HCT116 (cell line): ENCODE measurements around the gene LDHAL6B. TPM values are rescaled to one million over a fixed set of nuclear protein-coding genes. Genes with fewer than 3 reads are reported as not detected.

Source experiments
- ATAC-seq: fragments of 200-7000 bp; cut with Tn5 transposase; 2 replicates; pipeline ENCODE4 v1.9.1; 2020; ENCODE audit warnings: mild to moderate bottlenecking, moderate library complexity
- BruUV-seq: library from RNA; stranded (reverse); fragments of 400-500 nt; replicated peaks from 2 replicates; lab custom pipeline; 2021; lab: Mats Ljungman, UMichigan
- CTCF ChIA-PET: fragments of 300-600 bp; sonication (Branson Sonifier 250); formaldehyde crosslinking; loops from one replicate; lab custom pipeline; 2021; ENCODE audit warnings: antibody characterized with exemption; lab: Charles Lee
- POLR2A ChIA-PET: fragments of 300-600, 350-600 bp; sonication (Branson Sonifier 250); formaldehyde crosslinking; loops from one replicate; lab custom pipeline; 2021; ENCODE audit warnings: antibody characterized with exemption; lab: Charles Lee
- RAD21 ChIA-PET, 2 experiments: fragments of 300-600 bp; sonication (Branson Sonifier 250); formaldehyde crosslinking; loops; one replicate each; lab custom pipeline; 2023; ENCODE audit warnings: low total read pairs in 2 of 2; ENCODE audit not compliant: uncharacterized antibody in 2 of 2, unreplicated experiment in 2 of 2, low non-redundant PET in 1 of 2; lab: Charles Lee
- DNase-seq: peaks from one replicate; pipeline ENCODE4 v3.0.0-alpha.2; 2010; ENCODE audit warnings: low read depth, low spot score
- H2AFZ ChIP-seq: fragments of 200-600 bp; shearing (Covaris generic), sonication (generic); 2 replicates; pipeline ENCODE4 v1.6.1; 2017; ENCODE audit warnings: low read depth, mixed run types, mixed read lengths, antibody characterized with exemption, low read length; ENCODE audit not compliant: poor library complexity, severe bottlenecking
- H3K27ac ChIP-seq: 2 replicates; pipeline ENCODE4 v1.5.1; 2012; ENCODE audit warnings: low read depth, low read length
- H3K27me3 ChIP-seq: fragments of 200-600 bp; sonication (generic); 2 replicates; pipeline ENCODE4 v1.6.1; 2016; ENCODE audit warnings: mixed run types, low read length, mixed read lengths; ENCODE audit not compliant: insufficient read depth
- H3K36me3 ChIP-seq, 2 experiments: fragments of 200-500 bp in 1 of 2; fragments of 200-600 bp in 1 of 2; sonication (Bioruptor generic) in 1 of 2; sonication (generic) in 1 of 2; 2 replicates each; pipeline versions ENCODE4 v1.5.1 to v1.6.1; 2014 to 2016; ENCODE audit warnings: low read length in 2 of 2, inconsistent platforms in 1 of 2, mixed read lengths in 1 of 2, mixed run types in 1 of 2; ENCODE audit not compliant: insufficient read depth in 2 of 2, control insufficient read depth in 1 of 2
- H3K4me1 ChIP-seq, 2 experiments: fragments of 200-600 bp in 1 of 2; sonication (generic) in 1 of 2; 2 replicates each; pipeline versions ENCODE4 v1.5.1 to v1.6.1; 2012 to 2017; ENCODE audit warnings: low read length in 2 of 2, inconsistent platforms in 1 of 2, mild to moderate bottlenecking in 1 of 2, mixed read lengths in 1 of 2, mixed run types in 1 of 2, moderate library complexity in 1 of 2; ENCODE audit not compliant: insufficient read depth in 2 of 2, control insufficient read depth in 1 of 2
- H3K4me2 ChIP-seq: fragments of 200-600 bp; sonication (generic); 2 replicates; pipeline ENCODE4 v1.6.1; 2017; ENCODE audit warnings: mixed run types, low read length, mixed read lengths
- H3K4me3 ChIP-seq, 2 experiments: fragments of 200-600 bp in 1 of 2; sonication (generic) in 1 of 2; replicated peaks in 1 of 2; 2 replicates each; pipeline ENCODE4 v1.5.1; 2011 to 2016; ENCODE audit warnings: low read length in 2 of 2, control low read depth in 1 of 2, low read depth in 1 of 2, mild to moderate bottlenecking in 1 of 2, mixed read lengths in 1 of 2, mixed run types in 1 of 2
- H3K79me2 ChIP-seq: fragments of 200-600 bp; sonication (generic); 2 replicates; pipeline ENCODE4 v1.6.1; 2017; ENCODE audit warnings: mild to moderate bottlenecking, mixed run types, low read length, moderate library complexity, mixed read lengths; ENCODE audit not compliant: insufficient read depth
- H3K9ac ChIP-seq: fragments of 200-600 bp; sonication (generic); 2 replicates; pipeline ENCODE4 v1.6.1; 2016; ENCODE audit warnings: low read length, mixed read lengths
- H3K9me2 ChIP-seq: fragments of 200-600 bp; sonication (generic), shearing (Covaris generic); 2 replicates; pipeline ENCODE4 v1.6.1; 2017; ENCODE audit warnings: mixed run types, mild to moderate bottlenecking, moderate library complexity; ENCODE audit not compliant: insufficient read depth
- H3K9me3 ChIP-seq, 2 experiments: fragments of 200-500 bp in 1 of 2; fragments of 200-600 bp in 1 of 2; sonication (Bioruptor generic) in 1 of 2; sonication (generic) in 1 of 2; 2 replicates each; pipeline ENCODE4 v1.6.1; 2014 to 2017; ENCODE audit warnings: low read length in 2 of 2, mixed read lengths in 2 of 2, inconsistent platforms in 1 of 2, low read depth in 1 of 2, mild to moderate bottlenecking in 1 of 2, mixed run types in 1 of 2, moderate library complexity in 1 of 2; ENCODE audit not compliant: control insufficient read depth in 1 of 2, insufficient read depth in 1 of 2
- H4K20me1 ChIP-seq: fragments of 200-600 bp; sonication (generic), shearing (Covaris generic); 2 replicates; pipeline ENCODE4 v1.6.1; 2017; ENCODE audit warnings: mixed run types, mild to moderate bottlenecking, moderate library complexity; ENCODE audit not compliant: insufficient read depth
- CBX3 ChIP-seq: IDR thresholded peaks from 2 replicates; pipeline ENCODE4 v1.6.1; 2012; ENCODE audit warnings: low read depth
- CEBPB ChIP-seq: IDR thresholded peaks from 2 replicates; pipeline ENCODE4 v1.6.1; 2012; ENCODE audit warnings: low read depth
- EZH2 ChIP-seq: fragments of 200-600 bp; sonication (generic); IDR thresholded peaks from 2 replicates; pipeline ENCODE4 v1.6.1; 2017; ENCODE audit warnings: antibody characterized with exemption, mixed run types
- FOSL1 ChIP-seq: IDR thresholded peaks from 2 replicates; pipeline ENCODE4 v1.6.1; 2012; ENCODE audit warnings: low read depth
- JUND ChIP-seq: IDR thresholded peaks from 2 replicates; pipeline ENCODE4 v1.6.1; 2012
- POLR2A ChIP-seq: IDR thresholded peaks from 2 replicates; pipeline ENCODE4 v1.7.0; 2011; ENCODE audit warnings: borderline replicate concordance; ENCODE audit not compliant: insufficient read depth, insufficient read length; ENCODE audit errors: extremely low read depth
- RAD21 ChIP-seq: IDR thresholded peaks from 2 replicates; pipeline ENCODE4 v1.6.1; 2012; ENCODE audit warnings: low read depth, mild to moderate bottlenecking
- SIN3A ChIP-seq: IDR thresholded peaks from 2 replicates; pipeline ENCODE4 v1.6.1; 2012; ENCODE audit warnings: low read depth
- SP1 ChIP-seq: IDR thresholded peaks from 2 replicates; pipeline ENCODE4 v1.6.1; 2012; ENCODE audit warnings: low read depth
- SRF ChIP-seq: IDR thresholded peaks from 2 replicates; pipeline ENCODE4 v1.6.1; 2012; ENCODE audit warnings: low read depth
- TCF7L2 ChIP-seq: IDR thresholded peaks from 2 replicates; pipeline ENCODE4 v1.7.0; 2011; ENCODE audit warnings: borderline replicate concordance, inconsistent platforms; ENCODE audit not compliant: insufficient read depth, insufficient read length; ENCODE audit errors: extremely low read depth
- YY1 ChIP-seq: IDR thresholded peaks from 2 replicates; pipeline ENCODE4 v1.6.1; 2011; ENCODE audit warnings: low read length, low read depth, moderate library complexity, mild to moderate bottlenecking; ENCODE audit not compliant: insufficient replicate concordance; ENCODE audit errors: extremely low read depth
- intact Hi-C: fragments of 100-400 bp; cut with micrococcal nuclease; formaldehyde crosslinking; loops from 2 replicates; pipeline ENCODE4 v1.10.0; 2022
- total RNA-seq: library from RNA; stranded (reverse); gene quantifications from one replicate; pipeline ENCODE4 v1.2.1, GENCODE V29; 2021; ENCODE audit not compliant: unreplicated experiment
- TF ChIP-seq, protein P1 (sequence below): IDR thresholded peaks from 2 replicates; pipeline ENCODE4 v1.6.1; 2012
- TF ChIP-seq, protein P2 (sequence below), 3 experiments: fragments of 200-600 bp in 1 of 3; sonication (generic) in 1 of 3; IDR thresholded peaks in 2 of 3; conservative IDR thresholded peaks in 1 of 3; 2 replicates each; pipeline ENCODE4 v1.5.1; 2012 to 2017; ENCODE audit warnings: low read depth in 2 of 3, low read length in 2 of 3, antibody characterized with exemption in 1 of 3, borderline replicate concordance in 1 of 3, control low read depth in 1 of 3, mild to moderate bottlenecking in 1 of 3, mixed read lengths in 1 of 3, mixed run types in 1 of 3, moderate library complexity in 1 of 3; ENCODE audit not compliant: insufficient read depth in 1 of 3
- TF ChIP-seq, protein P3 (sequence below): IDR thresholded peaks from 2 replicates; pipeline ENCODE4 v1.6.1; 2011; ENCODE audit warnings: mild to moderate bottlenecking, low read length, moderate library complexity; ENCODE audit not compliant: insufficient replicate concordance; ENCODE audit errors: extremely low read depth

LDHAL6B gene
- total RNA-seq, 1 experiment from 2014 or later = not detected

DNA sequence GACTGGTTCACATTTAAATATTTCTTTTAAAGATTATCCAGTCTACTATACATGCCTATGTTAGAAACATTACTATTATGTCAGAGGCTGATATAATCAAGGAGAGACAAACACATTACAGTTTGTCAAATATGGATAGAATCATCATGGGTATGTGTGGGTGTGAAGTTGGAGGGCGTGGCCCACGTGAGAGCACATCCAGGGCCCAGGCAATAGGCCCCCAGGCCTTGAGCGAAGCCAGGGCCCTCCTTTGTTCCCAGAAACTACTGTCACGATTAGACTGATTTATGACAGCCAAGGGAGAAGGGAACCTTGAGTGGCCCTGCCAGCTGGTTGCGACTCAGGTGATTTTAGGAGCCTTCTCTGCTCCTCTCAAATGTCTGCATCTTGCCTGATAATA lies 26.9 kb upstream of the LDHAL6B start:
- no peaks in the 10 kb centered on the region for H3K9me2 ChIP-seq

DNA sequence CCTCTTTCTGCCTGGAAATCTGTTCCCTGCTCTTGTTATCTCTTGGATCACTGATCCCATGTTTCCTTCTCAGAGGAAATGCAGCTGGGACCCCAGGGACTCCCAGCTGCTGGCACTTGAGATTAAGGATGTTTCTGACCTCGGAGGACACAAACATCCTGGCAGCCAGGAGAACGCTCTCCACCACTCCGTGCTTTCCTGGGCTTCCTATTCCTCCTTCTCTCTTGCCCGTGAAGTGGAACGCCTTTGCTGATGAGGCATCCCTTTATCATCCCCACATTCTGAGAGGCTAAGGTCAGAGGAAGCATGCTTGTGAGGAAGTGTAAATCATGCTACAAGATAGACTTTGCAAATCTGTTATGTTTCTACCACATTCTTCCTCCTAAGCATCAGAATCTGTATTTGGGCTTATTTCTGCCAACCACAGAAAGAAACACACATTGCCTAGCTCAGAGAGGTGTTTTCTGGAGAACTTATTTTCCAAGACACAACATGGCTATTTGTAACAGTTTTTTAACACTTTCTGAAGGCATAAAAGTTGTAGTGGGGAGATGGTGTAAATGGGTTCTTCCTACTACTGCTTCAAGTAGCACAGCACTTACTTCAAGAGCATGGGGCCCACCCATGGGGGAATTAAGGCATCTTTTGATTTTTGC lies 25.6 kb upstream of the LDHAL6B start:
- Histone ChIP-seq H2AFZ (no peak overlapping the region), H3K4me1 (0 out of 4 replicates have a peak, but pooled peaks cover 0 to under 1% of the 10 kb centered on the region in 2 experiments), H4K20me1 (no peaks in the 10 kb centered on the region), H3K27me3 (no peaks in the 10 kb centered on the region), H3K9me2 (no peaks in the 10 kb centered on the region), H3K4me2 (no peak overlapping the region), H3K9ac (no peak overlapping the region), H3K4me3 (no peak overlapping the region), H3K9me3 (peaks cover 3 to 16% of the 10 kb centered on the region in 2 experiments; a peak in 2 of 4 replicates), H3K36me3 (peaks cover 6 to 30% of the 10 kb centered on the region in 2 experiments; a peak in 2 of 4 replicates), H3K27ac (no peak overlapping the region), H3K79me2 (no peaks in the 10 kb centered on the region)
- no peak for DNase-seq
- ChIA-PET POLR2A (no interaction called here), RAD21 (no interaction called here), CTCF (no interaction called here)
- BruUV-seq = no TSS peak
- ATAC-seq = no peak
- intact Hi-C loops = no loop called here
- no peak for TF ChIP-seq CBX3
- TF ChIP-seq JUND = no peak
- no peak for TF ChIP-seq POLR2A
- TF ChIP-seq YY1 = no peak
- TF ChIP-seq EZH2 = no peak
- TF ChIP-seq, protein P1, sequence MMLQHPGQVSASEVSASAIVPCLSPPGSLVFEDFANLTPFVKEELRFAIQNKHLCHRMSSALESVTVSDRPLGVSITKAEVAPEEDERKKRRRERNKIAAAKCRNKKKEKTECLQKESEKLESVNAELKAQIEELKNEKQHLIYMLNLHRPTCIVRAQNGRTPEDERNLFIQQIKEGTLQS = no peak
- TF ChIP-seq SIN3A = no peak
- no peak for TF ChIP-seq SRF
- no peak for TF ChIP-seq RAD21
- no peak for TF ChIP-seq SP1
- TF ChIP-seq, protein P2, sequence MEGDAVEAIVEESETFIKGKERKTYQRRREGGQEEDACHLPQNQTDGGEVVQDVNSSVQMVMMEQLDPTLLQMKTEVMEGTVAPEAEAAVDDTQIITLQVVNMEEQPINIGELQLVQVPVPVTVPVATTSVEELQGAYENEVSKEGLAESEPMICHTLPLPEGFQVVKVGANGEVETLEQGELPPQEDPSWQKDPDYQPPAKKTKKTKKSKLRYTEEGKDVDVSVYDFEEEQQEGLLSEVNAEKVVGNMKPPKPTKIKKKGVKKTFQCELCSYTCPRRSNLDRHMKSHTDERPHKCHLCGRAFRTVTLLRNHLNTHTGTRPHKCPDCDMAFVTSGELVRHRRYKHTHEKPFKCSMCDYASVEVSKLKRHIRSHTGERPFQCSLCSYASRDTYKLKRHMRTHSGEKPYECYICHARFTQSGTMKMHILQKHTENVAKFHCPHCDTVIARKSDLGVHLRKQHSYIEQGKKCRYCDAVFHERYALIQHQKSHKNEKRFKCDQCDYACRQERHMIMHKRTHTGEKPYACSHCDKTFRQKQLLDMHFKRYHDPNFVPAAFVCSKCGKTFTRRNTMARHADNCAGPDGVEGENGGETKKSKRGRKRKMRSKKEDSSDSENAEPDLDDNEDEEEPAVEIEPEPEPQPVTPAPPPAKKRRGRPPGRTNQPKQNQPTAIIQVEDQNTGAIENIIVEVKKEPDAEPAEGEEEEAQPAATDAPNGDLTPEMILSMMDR (IDR thresholded peaks at IDR 0.05 in 2 of 3, conservative IDR thresholded peaks at IDR 0.05 in 1 of 3; ENCODE audit: borderline replicate concordance in 1 of 3, insufficient read depth in 1 of 3, low read depth in 2 of 3, low read length in 2 of 3) = no peak
- TF ChIP-seq FOSL1 = no peak
- no peak for TF ChIP-seq CEBPB
- no peak for TF ChIP-seq TCF7L2

More for the DNA sequence above, 26.9 kb upstream of the LDHAL6B start:
- Histone ChIP-seq H2AFZ (no peak overlapping the region), H4K20me1 (no peaks in the 10 kb centered on the region), H3K4me2 (no peak overlapping the region), H3K4me3 (no peak overlapping the region), H3K79me2 (no peaks in the 10 kb centered on the region), H3K36me3 (peaks cover 6 to 27% of the 10 kb centered on the region in 2 experiments; a peak in 2 of 4 replicates), H3K9ac (no peak overlapping the region), H3K9me3 (peaks cover 3 to 16% of the 10 kb centered on the region in 2 experiments; a peak in 2 of 4 replicates), H3K4me1 (peaks cover 9 to 14% of the 10 kb centered on the region in 2 experiments), H3K27ac (no peak overlapping the region), H3K27me3 (no peaks in the 10 kb centered on the region)
- ChIA-PET POLR2A (no interaction called here), CTCF (no interaction called here), RAD21 (no interaction called here)
- DNase-seq (no peak), ATAC-seq (no peak)
- BruUV-seq = no TSS peak
- intact Hi-C loops = loop anchor here (5.0 to 10.0 kb wide), 2 partner anchors 195 to 233 kb away; partner anchors contain the start of gene MYO1E
- no peak for TF ChIP-seq TCF7L2
- no peak for TF ChIP-seq EZH2
- TF ChIP-seq, protein P3, sequence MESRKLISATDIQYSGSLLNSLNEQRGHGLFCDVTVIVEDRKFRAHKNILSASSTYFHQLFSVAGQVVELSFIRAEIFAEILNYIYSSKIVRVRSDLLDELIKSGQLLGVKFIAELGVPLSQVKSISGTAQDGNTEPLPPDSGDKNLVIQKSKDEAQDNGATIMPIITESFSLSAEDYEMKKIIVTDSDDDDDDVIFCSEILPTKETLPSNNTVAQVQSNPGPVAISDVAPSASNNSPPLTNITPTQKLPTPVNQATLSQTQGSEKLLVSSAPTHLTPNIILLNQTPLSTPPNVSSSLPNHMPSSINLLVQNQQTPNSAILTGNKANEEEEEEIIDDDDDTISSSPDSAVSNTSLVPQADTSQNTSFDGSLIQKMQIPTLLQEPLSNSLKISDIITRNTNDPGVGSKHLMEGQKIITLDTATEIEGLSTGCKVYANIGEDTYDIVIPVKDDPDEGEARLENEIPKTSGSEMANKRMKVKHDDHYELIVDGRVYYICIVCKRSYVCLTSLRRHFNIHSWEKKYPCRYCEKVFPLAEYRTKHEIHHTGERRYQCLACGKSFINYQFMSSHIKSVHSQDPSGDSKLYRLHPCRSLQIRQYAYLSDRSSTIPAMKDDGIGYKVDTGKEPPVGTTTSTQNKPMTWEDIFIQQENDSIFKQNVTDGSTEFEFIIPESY = no peak
- no peak for TF ChIP-seq FOSL1
